Measurements from ENCODE around the gene PRRG4.
"Not testable (repeated sequence)": the region's sequence is repeated elsewhere in the genome, so short reads cannot be mapped to it uniquely, and the experiment has no call there.

Gene PRRG4

GRCh38 chr11:32817181-32817851, 12.4 kb upstream of the PRRG4 start:
- no peak for DNase-seq
- Mint-ChIP-seq H3K9me3 (no peaks in the 10 kb centered on the region), H3K4me3 (no peak overlapping the region), H3K27ac (no peak overlapping the region), H3K27me3 (ENCODE audit: low read depth, poor library complexity) (peaks cover 14% of the 10 kb centered on the region), H3K36me3 (ENCODE audit: low read depth) (no peaks in the 10 kb centered on the region), H3K4me1 (no peaks in the 10 kb centered on the region)
- no peak for TF ChIP-seq CTCF (IDR thresholded peaks at IDR 0.05)

- Mint-ChIP-seq H3K4me1 (no peaks in the 10 kb centered on the region), H3K9me3 (peaks cover 5% of the 10 kb centered on the region), H3K27ac (no peak overlapping the region), H3K36me3 (ENCODE audit: low read depth) (no peaks in the 10 kb centered on the region), H3K27me3 (ENCODE audit: low read depth, poor library complexity) (peaks cover 14% of the 10 kb centered on the region), H3K4me3 (no peak overlapping the region)
- DNase-seq, result no peak
- no peak for TF ChIP-seq CTCF (IDR thresholded peaks at IDR 0.05)
Measured at GRCh38 chr11:32817852-32818183, 11.9 kb upstream of the PRRG4 start.

GRCh38 chr11:32819187-32819586, 10.5 kb upstream of the PRRG4 start:
- no peak for DNase-seq
- peaks cover 6% of the 10 kb centered on the region for H3K9me3 Mint-ChIP-seq
- TF ChIP-seq CTCF (IDR thresholded peaks at IDR 0.05), result no peak
- H3K27me3 Mint-ChIP-seq (ENCODE audit: low read depth, poor library complexity), result peaks cover 14% of the 10 kb centered on the region
- no peaks in the 10 kb centered on the region for H3K4me1 Mint-ChIP-seq
- H3K36me3 Mint-ChIP-seq (ENCODE audit: low read depth), result no peaks in the 10 kb centered on the region
- H3K27ac Mint-ChIP-seq, result no peak overlapping the region
- no peak overlapping the region for H3K4me3 Mint-ChIP-seq

GRCh38 chr11:32820497-32820896, 9.2 kb upstream of the PRRG4 start:
- TF ChIP-seq CTCF (IDR thresholded peaks at IDR 0.05), result no peak
- peaks cover 6% of the 10 kb centered on the region for H3K9me3 Mint-ChIP-seq
- H3K27ac Mint-ChIP-seq, result no peak overlapping the region
- H3K36me3 Mint-ChIP-seq (ENCODE audit: low read depth), result no peaks in the 10 kb centered on the region
- peaks cover 19% of the 10 kb centered on the region for H3K27me3 Mint-ChIP-seq (ENCODE audit: low read depth, poor library complexity)
- no peaks in the 10 kb centered on the region for H3K4me1 Mint-ChIP-seq
- H3K4me3 Mint-ChIP-seq, result no peak overlapping the region
- DNase-seq, result no peak

GRCh38 chr11:32821517-32821916, 8.2 kb upstream of the PRRG4 start:
- TF ChIP-seq CTCF (IDR thresholded peaks at IDR 0.05), result no peak

GRCh38 chr11:32821917-32822560, 7.7 kb upstream of the PRRG4 start:
- TF ChIP-seq CTCF (IDR thresholded peaks at IDR 0.05), result no peak
- Mint-ChIP-seq H3K27ac (no peak overlapping the region), H3K36me3 (ENCODE audit: low read depth) (no peaks in the 10 kb centered on the region), H3K27me3 (ENCODE audit: low read depth, poor library complexity) (peaks cover 20% of the 10 kb centered on the region), H3K9me3 (peaks cover 6% of the 10 kb centered on the region), H3K4me3 (no peak overlapping the region), H3K4me1 (no peaks in the 10 kb centered on the region)
- no peak for DNase-seq

More at GRCh38 chr11:32821517-32821916, 8.2 kb upstream of the PRRG4 start:
- Mint-ChIP-seq H3K36me3 (ENCODE audit: low read depth) (no peaks in the 10 kb centered on the region), H3K27ac (no peak overlapping the region), H3K27me3 (ENCODE audit: low read depth, poor library complexity) (peaks cover 19% of the 10 kb centered on the region), H3K9me3 (peaks cover 6% of the 10 kb centered on the region), H3K4me3 (no peak overlapping the region), H3K4me1 (no peaks in the 10 kb centered on the region)
- no peak for DNase-seq

- H3K27ac Mint-ChIP-seq; H3K36me3 Mint-ChIP-seq (ENCODE audit: low read depth); H3K4me3 Mint-ChIP-seq; H3K4me1 Mint-ChIP-seq; H3K9me3 Mint-ChIP-seq; DNase-seq: not testable (repeated sequence)
- peaks cover 32% of the 10 kb centered on the region for H3K27me3 Mint-ChIP-seq (ENCODE audit: low read depth, poor library complexity)
Measured at GRCh38 chr11:32823617-32824016, 6.1 kb upstream of the PRRG4 start.
